Breast epithelium (tissue), 4 donors: ENCODE data around the gene PKD1L1. TPM values are rescaled to one million over a fixed set of nuclear protein-coding genes. Genes with fewer than 3 reads are reported as not detected.

Experiments
- DNase-seq, 2 donors: peaks; one replicate each; pipeline ENCODE4 v3.0.0-alpha.2; 2019; ENCODE audit warnings: low spot score in 2 of 2
- H3K27ac ChIP-seq, 2 donors: fragments of 200-600 bp; sonication (generic) in 1 of 2; one replicate each; pipeline ENCODE4 v1.5.1; 2016 to 2019; ENCODE audit warnings: mild to moderate bottlenecking in 1 of 2
- H3K27me3 ChIP-seq, 2 donors: fragments of 200-600 bp; sonication (generic) in 1 of 2; one replicate each; pipeline versions ENCODE4 v1.5.1 to v1.6.0; 2017 to 2019; ENCODE audit warnings: control low read depth in 1 of 2, mild to moderate bottlenecking in 1 of 2
- H3K36me3 ChIP-seq: fragments of 200-600 bp; one replicate; pipeline ENCODE4 v1.5.1; 2019
- H3K4me1 ChIP-seq, 2 donors: fragments of 200-600 bp; sonication (generic); one replicate each; pipeline ENCODE4 v1.5.1; 2016 to 2019; ENCODE audit warnings: control low read depth in 1 of 2
- H3K4me3 ChIP-seq, 3 donors: fragments of 200-600 bp; sonication (generic); 1 replicate in 2 of 3; 2 replicates in 1 of 3; pipeline ENCODE4 v1.5.1; 2016 to 2019; ENCODE audit warnings: mild to moderate bottlenecking in 3 of 3, moderate library complexity in 2 of 3
- H3K9me3 ChIP-seq, 2 donors: fragments of 200-600 bp; sonication (generic) in 1 of 2; one replicate each; pipeline ENCODE4 v1.5.1; 2016 to 2019; ENCODE audit warnings: control low read depth in 1 of 2
- CTCF ChIP-seq, 3 donors: fragments of 450-650 bp; IDR thresholded peaks; one replicate each; pipeline ENCODE4 v1.5.1; 2016 to 2017; ENCODE audit warnings: antibody characterized with exemption in 3 of 3, mild to moderate bottlenecking in 3 of 3, moderate library complexity in 3 of 3
- POLR2A ChIP-seq: fragments of 450-650 bp; IDR thresholded peaks from one replicate; pipeline ENCODE4 v1.6.1; 2016; ENCODE audit warnings: antibody characterized with exemption, mild to moderate bottlenecking, moderate library complexity
- POLR2AphosphoS5 ChIP-seq, 3 donors: sonication (generic); formaldehyde crosslinking; IDR thresholded peaks; one replicate each; pipeline ENCODE4 v1.6.1; 2017; ENCODE audit warnings: antibody characterized with exemption in 3 of 3
- intact Hi-C: fragments of 100-400 bp; cut with DNase I; formaldehyde crosslinking; loops from one replicate; pipeline ENCODE4 v1.15.1; 2023; ENCODE audit warnings: low total_unique reads
- total RNA-seq, 3 donors: library from RNA; depleted of rRNA; stranded (reverse); fragments of >200 nt; gene quantifications; one replicate each; pipeline ENCODE4 v1.1.0, GENCODE V29; 2016

Gene PKD1L1
- total RNA-seq, 3 donors from 2014 or later = 0.32 to 0.44 (median 0.33) TPM

GRCh38 chr7:47735431-47736345 lies 212.6 kb downstream of the PKD1L1 start:
- no peak for DNase-seq
- H3K9me3 ChIP-seq = no peaks in the 10 kb centered on the region
- H3K4me3 ChIP-seq = no peak overlapping the region
- intact Hi-C loops = no loop called here
- H3K36me3 ChIP-seq = no peaks in the 10 kb centered on the region
- H3K27me3 ChIP-seq = no peaks in the 10 kb centered on the region
- TF ChIP-seq CTCF (IDR thresholded peaks at IDR 0.05) (no peak), POLR2A (no peak), POLR2AphosphoS5 (IDR thresholded peaks at IDR 0.05) (no peak)
- H3K27ac ChIP-seq = no peak overlapping the region
- no peaks in the 10 kb centered on the region for H3K4me1 ChIP-seq

- TF ChIP-seq CTCF (IDR thresholded peaks at IDR 0.05) = no peak
- TF ChIP-seq POLR2AphosphoS5 (IDR thresholded peaks at IDR 0.05) = no peak
- no peak for TF ChIP-seq POLR2A
- Histone ChIP-seq H3K36me3 (no peaks in the 10 kb centered on the region), H3K27ac (no peak overlapping the region), H3K27me3 (no peaks in the 10 kb centered on the region), H3K9me3 (no peaks in the 10 kb centered on the region), H3K4me3 (no peak overlapping the region), H3K4me1 (no peaks in the 10 kb centered on the region)
- intact Hi-C loops = no loop called here
- DNase-seq = no peak
These were observed 213.3 kb downstream of the PKD1L1 start for GRCh38 chr7:47734949-47735291.

GRCh38 chr7:47734287-47734948 lies 213.8 kb downstream of the PKD1L1 start:
- Histone ChIP-seq H3K27me3 (no peaks in the 10 kb centered on the region), H3K36me3 (no peaks in the 10 kb centered on the region), H3K4me1 (no peaks in the 10 kb centered on the region), H3K27ac (no peak overlapping the region), H3K9me3 (no peaks in the 10 kb centered on the region), H3K4me3 (no peak overlapping the region)
- DNase-seq = no peak
- TF ChIP-seq CTCF (IDR thresholded peaks at IDR 0.05) (no peak), POLR2A (no peak), POLR2AphosphoS5 (IDR thresholded peaks at IDR 0.05) (no peak)
- intact Hi-C loops = no loop called here

- no peak for DNase-seq
- Histone ChIP-seq H3K27me3 (no peaks in the 10 kb centered on the region), H3K9me3 (no peaks in the 10 kb centered on the region), H3K27ac (no peak overlapping the region), H3K4me3 (no peak overlapping the region), H3K4me1 (no peaks in the 10 kb centered on the region), H3K36me3 (no peaks in the 10 kb centered on the region)
- TF ChIP-seq CTCF (IDR thresholded peaks at IDR 0.05) (no peak), POLR2A (no peak), POLR2AphosphoS5 (IDR thresholded peaks at IDR 0.05) (no peak)
- intact Hi-C loops = no loop called here
These were observed 218.1 kb downstream of the PKD1L1 start for GRCh38 chr7:47730142-47730541.
